H9 (cell line): ENCODE results near the gene TMEM63A. TPM values are rescaled to one million over a fixed set of nuclear protein-coding genes. Genes with fewer than 3 reads are reported as not detected.

Experiments used
- DNase-seq: peaks from one replicate; pipeline ENCODE4 v3.0.0-alpha.2; 2017
- H2AFZ ChIP-seq: one replicate; pipeline ENCODE4 v1.6.1; 2013; ENCODE audit warnings: mild to moderate bottlenecking, low read length, control low read depth, moderate library complexity
- H2AK5ac ChIP-seq: 2 replicates; pipeline ENCODE4 v1.6.1; 2013; ENCODE audit warnings: low read length, control low read depth, mixed read lengths; ENCODE audit not compliant: insufficient read length
- H2BK120ac ChIP-seq: one replicate; pipeline ENCODE4 v1.6.1; 2013; ENCODE audit warnings: low read depth, mild to moderate bottlenecking, low read length, control low read depth, inconsistent platforms; ENCODE audit not compliant: poor library complexity, severe bottlenecking
- H2BK12ac ChIP-seq: 2 replicates; pipeline ENCODE4 v1.6.1; 2013; ENCODE audit warnings: low read length, control low read depth, mixed read lengths, low read depth; ENCODE audit not compliant: insufficient read length
- H2BK15ac ChIP-seq: 2 replicates; pipeline ENCODE4 v1.6.1; 2013; ENCODE audit warnings: low read depth, low read length, control low read depth
- H2BK20ac ChIP-seq: one replicate; pipeline ENCODE4 v1.6.1; 2013; ENCODE audit warnings: low read depth, mild to moderate bottlenecking, low read length, control low read depth, inconsistent platforms; ENCODE audit not compliant: poor library complexity, severe bottlenecking
- H2BK5ac ChIP-seq: 2 replicates; pipeline ENCODE4 v1.6.1; 2013; ENCODE audit warnings: low read length, control low read depth, mixed read lengths; ENCODE audit not compliant: insufficient read length
- H3K14ac ChIP-seq: 2 replicates; pipeline ENCODE4 v1.6.1; 2013; ENCODE audit warnings: low read length, control low read depth; ENCODE audit not compliant: insufficient read depth
- H3K18ac ChIP-seq: 2 replicates; pipeline ENCODE4 v1.6.1; 2013; ENCODE audit warnings: low read depth, mild to moderate bottlenecking, mixed read lengths, low read length, control low read depth; ENCODE audit not compliant: insufficient read length
- H3K23ac ChIP-seq: 2 replicates; pipeline ENCODE4 v1.6.1; 2013; ENCODE audit warnings: low read length, control low read depth, mixed read lengths, low read depth; ENCODE audit not compliant: insufficient read length
- H3K23me2 ChIP-seq: 2 replicates; pipeline ENCODE4 v1.6.1; 2013; ENCODE audit warnings: low read depth, mild to moderate bottlenecking, mixed read lengths, low read length, control low read depth; ENCODE audit not compliant: insufficient read length, poor library complexity, severe bottlenecking
- H3K27ac ChIP-seq: 2 replicates; pipeline ENCODE4 v1.5.1; 2013; ENCODE audit warnings: low read length, control low read depth, mixed read lengths, low read depth; ENCODE audit not compliant: insufficient read length
- H3K27me3 ChIP-seq: 2 replicates; pipeline ENCODE4 v1.6.1; 2013; ENCODE audit warnings: low read length, control low read depth, inconsistent platforms; ENCODE audit not compliant: insufficient read depth
- H3K4ac ChIP-seq: 2 replicates; pipeline ENCODE4 v1.6.1; 2013; ENCODE audit warnings: low read depth, mild to moderate bottlenecking, control low read depth, inconsistent platforms, low read length, moderate library complexity
- H3K4me1 ChIP-seq: 2 replicates; pipeline ENCODE4 v1.6.1; 2013; ENCODE audit warnings: low read length, control low read depth, inconsistent platforms; ENCODE audit not compliant: insufficient read depth
- H3K4me2 ChIP-seq: 2 replicates; pipeline ENCODE4 v1.6.1; 2013; ENCODE audit warnings: low read length, control low read depth, mixed read lengths; ENCODE audit not compliant: insufficient read length, insufficient read depth
- H3K56ac ChIP-seq: 2 replicates; pipeline ENCODE4 v1.6.1; 2013; ENCODE audit warnings: low read depth, mild to moderate bottlenecking, mixed read lengths, low read length, control low read depth; ENCODE audit not compliant: insufficient read length
- H3K79me1 ChIP-seq: 2 replicates; pipeline ENCODE4 v1.6.1; 2013; ENCODE audit warnings: low read depth, mild to moderate bottlenecking, moderate library complexity, low read length, control low read depth, inconsistent platforms; ENCODE audit not compliant: insufficient read depth, poor library complexity, severe bottlenecking
- H3K79me2 ChIP-seq: 2 replicates; pipeline ENCODE4 v1.6.1; 2013; ENCODE audit warnings: low read length, control low read depth, inconsistent platforms; ENCODE audit not compliant: insufficient read depth
- H3K9ac ChIP-seq: 2 replicates; pipeline ENCODE4 v1.6.1; 2013; ENCODE audit warnings: low read length, control low read depth, mixed read lengths; ENCODE audit not compliant: insufficient read length; ENCODE audit errors: extremely low read depth
- H3K9me3 ChIP-seq: one replicate; pipeline ENCODE4 v1.6.1; 2013; ENCODE audit warnings: low read depth, low read length, inconsistent platforms; ENCODE audit not compliant: control insufficient read depth
- H3T11ph ChIP-seq: one replicate; pipeline ENCODE4 v1.6.1; 2013; ENCODE audit warnings: mild to moderate bottlenecking, low read length, control low read depth, inconsistent platforms
- H4K20me1 ChIP-seq: one replicate; pipeline ENCODE4 v1.6.1; 2013; ENCODE audit not compliant: control insufficient read depth, insufficient read length, insufficient read depth
- H4K5ac ChIP-seq: 2 replicates; pipeline ENCODE4 v1.6.1; 2013; ENCODE audit warnings: low read depth, mild to moderate bottlenecking, mixed read lengths, low read length, control low read depth; ENCODE audit not compliant: insufficient read length
- H4K8ac ChIP-seq: replicated peaks from 2 replicates; pipeline ENCODE4 v1.6.1; 2013; ENCODE audit warnings: low read length, control low read depth, mixed read lengths, low read depth; ENCODE audit not compliant: insufficient read length
- H4K91ac ChIP-seq: 2 replicates; pipeline ENCODE4 v1.6.1; 2013; ENCODE audit warnings: low read depth, mild to moderate bottlenecking, moderate library complexity, mixed read lengths, low read length, control low read depth; ENCODE audit not compliant: insufficient read length
- H3K27ac Mint-ChIP-seq, 3 experiments: 2 replicates in 2 of 3; 3 replicates in 1 of 3; pipeline ENCODE4 v1.8.0; 2020 to 2021; ENCODE audit warnings: mixed read lengths in 3 of 3, mild to moderate bottlenecking in 1 of 3, moderate library complexity in 1 of 3
- H3K27me3 Mint-ChIP-seq: 2 replicates; pipeline ENCODE4 v1.8.0; 2021; ENCODE audit warnings: low read depth, mild to moderate bottlenecking, moderate library complexity, mixed read lengths
- H3K36me3 Mint-ChIP-seq, 3 experiments: 2 replicates in 2 of 3; 3 replicates in 1 of 3; pipeline ENCODE4 v1.8.0; 2020 to 2021; ENCODE audit warnings: low read depth in 3 of 3, mixed read lengths in 3 of 3; ENCODE audit not compliant: insufficient read depth in 1 of 3
- H3K4me1 Mint-ChIP-seq, 2 experiments: 2 replicates each; pipeline ENCODE4 v1.8.0; 2020; ENCODE audit warnings: mixed read lengths in 2 of 2
- H3K4me3 Mint-ChIP-seq, 2 experiments: 2 replicates in 1 of 2; 3 replicates in 1 of 2; pipeline ENCODE4 v1.8.0; 2020 to 2021; ENCODE audit warnings: mild to moderate bottlenecking in 2 of 2, mixed read lengths in 2 of 2, moderate library complexity in 1 of 2
- H3K9me3 Mint-ChIP-seq, 2 experiments: 2 replicates in 1 of 2; 3 replicates in 1 of 2; pipeline ENCODE4 v1.8.0; 2020; ENCODE audit warnings: mild to moderate bottlenecking in 2 of 2, mixed read lengths in 2 of 2, moderate library complexity in 1 of 2
- CTCF ChIP-seq: fragments of 200-600 bp; sonication (generic); conservative IDR thresholded peaks from 3 replicates; pipeline ENCODE4 v1.8.0; 2021; ENCODE audit warnings: antibody characterized with exemption, mild to moderate bottlenecking
- WGBS: extraction: QIAGEN DNeasy Blood & Tissue Kit; methylation state at CpG from one replicate; pipeline ENCODE4 v1.1.7; 2013; ENCODE audit warnings: missing lambda C conversion rate, low lambda C conversion rate, mixed read lengths; ENCODE audit not compliant: insufficient read length; ENCODE audit errors: extremely low coverage; 5-methylcytosine and 5-hydroxymethylcytosine counted together
- total RNA-seq: library from RNA; stranded (reverse); gene quantifications from 2 replicates; pipeline ENCODE4 v1.2.1, GENCODE V29; 2021

The TMEM63A gene
- total RNA-seq, 1 experiment from 2014 or later: 75.7 TPM

GRCh38 chr1:225845097-225845496 lies 37.1 kb downstream of the TMEM63A start:
- Mint-ChIP-seq H3K9me3 (no peaks in the 10 kb centered on the region; a peak in 1 of 5 replicates), H3K27me3 (no peaks in the 10 kb centered on the region; the same call in 1 of the 2 replicates), H3K36me3 (peaks cover 39 to 65% (median 45%) of the 10 kb centered on the region in 3 experiments), H3K27ac (peak overlapping the region in 1 of 3 experiments; percentile 40; a peak in 1 of 7 replicates), H3K4me1 (peaks cover 14 to 19% of the 10 kb centered on the region in 2 experiments), H3K4me3 (no peak overlapping the region)
- H3K56ac ChIP-seq: no peak overlapping the region
- H4K8ac ChIP-seq: no peak overlapping the region
- no peak overlapping the region for H3K4ac ChIP-seq
- no peak overlapping the region for H2AK5ac ChIP-seq
- H2BK120ac ChIP-seq: no peak overlapping the region
- no peaks in the 10 kb centered on the region for H3K23me2 ChIP-seq
- H2BK15ac ChIP-seq: no peak overlapping the region
- no peak overlapping the region for H3K9ac ChIP-seq
- H3K14ac ChIP-seq: no peak overlapping the region
- H3K4me2 ChIP-seq: no peak overlapping the region
- no peak overlapping the region for H3K27ac ChIP-seq
- no peak overlapping the region for H4K91ac ChIP-seq
- no peak for TF ChIP-seq CTCF
- no peaks in the 10 kb centered on the region for H3K27me3 ChIP-seq
- H3K4me1 ChIP-seq: no peaks in the 10 kb centered on the region
- H3K9me3 ChIP-seq: no peaks in the 10 kb centered on the region
- no peaks in the 10 kb centered on the region for H3K79me2 ChIP-seq
- no peak overlapping the region for H2BK5ac ChIP-seq
- no peak overlapping the region for H2AFZ ChIP-seq
- H4K5ac ChIP-seq: no peak overlapping the region
- H3K79me1 ChIP-seq: no peaks in the 10 kb centered on the region
- no peak for DNase-seq
- no peak overlapping the region for H3K23ac ChIP-seq
- H4K20me1 ChIP-seq: no peaks in the 10 kb centered on the region
- no peak overlapping the region for H2BK20ac ChIP-seq
- no peak overlapping the region for H3T11ph ChIP-seq
- no peak overlapping the region for H3K18ac ChIP-seq
- WGBS: no CpG with 5 or more reads among the region's 14 CpGs
- H2BK12ac ChIP-seq: no peak overlapping the region
